Islet of Langerhans (tissue), 1 donor: ENCODE results near the gene ADCY2.

Experiments used
- FAIRE-seq: peaks from one replicate; lab custom pipeline; 2011; peaks lifted over from hg19 to GRCh38; lab: Jason Lieb, UNC

The ADCY2 gene

GRCh38 chr5:7874639-7875038 lies 478.7 kb downstream of the ADCY2 start:
- no peak for FAIRE-seq

GRCh38 chr5:7875151-7875550 lies 479.2 kb downstream of the ADCY2 start:
- FAIRE-seq, result no peak

- FAIRE-seq, result peak; percentile 21
Measured at GRCh38 chr5:7876867-7877266, 480.9 kb downstream of the ADCY2 start.

GRCh38 chr5:7877851-7878250 lies 481.9 kb downstream of the ADCY2 start:
- FAIRE-seq, result no peak

- no peak for FAIRE-seq
Measured at GRCh38 chr5:7878381-7878873, 482.5 kb downstream of the ADCY2 start.
